GM12872 (cell line): ENCODE data around the gene CCDC33.

ENCODE experiments used
- TF ChIP-seq, protein P1 (sequence below): IDR thresholded peaks from 3 replicates; pipeline ENCODE4 v1.5.1; 2011; ENCODE audit warnings: low read depth, mild to moderate bottlenecking, low read length, moderate library complexity; ENCODE audit not compliant: insufficient read depth

CCDC33 gene

DNA sequence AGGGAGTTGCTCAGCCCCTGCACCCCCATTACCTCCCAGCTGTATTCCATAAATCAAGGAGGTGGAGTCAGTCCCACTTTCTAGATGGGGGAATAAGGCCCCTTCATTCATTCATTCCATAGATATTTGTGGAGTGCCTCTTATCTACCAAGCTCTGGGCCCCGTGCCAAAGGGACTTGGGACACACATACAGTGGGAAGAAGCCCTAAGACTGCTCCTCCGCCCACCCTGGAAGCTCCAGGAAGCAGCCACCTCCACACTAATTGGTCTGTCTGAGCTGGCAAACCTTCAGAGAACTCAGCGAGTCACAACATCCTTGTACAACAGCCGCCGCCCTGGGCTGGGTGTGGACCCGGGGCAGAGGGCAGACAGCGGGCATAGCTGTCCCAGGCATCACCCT is 40.0 kb upstream of the CCDC33 start:
- TF ChIP-seq, protein P1, sequence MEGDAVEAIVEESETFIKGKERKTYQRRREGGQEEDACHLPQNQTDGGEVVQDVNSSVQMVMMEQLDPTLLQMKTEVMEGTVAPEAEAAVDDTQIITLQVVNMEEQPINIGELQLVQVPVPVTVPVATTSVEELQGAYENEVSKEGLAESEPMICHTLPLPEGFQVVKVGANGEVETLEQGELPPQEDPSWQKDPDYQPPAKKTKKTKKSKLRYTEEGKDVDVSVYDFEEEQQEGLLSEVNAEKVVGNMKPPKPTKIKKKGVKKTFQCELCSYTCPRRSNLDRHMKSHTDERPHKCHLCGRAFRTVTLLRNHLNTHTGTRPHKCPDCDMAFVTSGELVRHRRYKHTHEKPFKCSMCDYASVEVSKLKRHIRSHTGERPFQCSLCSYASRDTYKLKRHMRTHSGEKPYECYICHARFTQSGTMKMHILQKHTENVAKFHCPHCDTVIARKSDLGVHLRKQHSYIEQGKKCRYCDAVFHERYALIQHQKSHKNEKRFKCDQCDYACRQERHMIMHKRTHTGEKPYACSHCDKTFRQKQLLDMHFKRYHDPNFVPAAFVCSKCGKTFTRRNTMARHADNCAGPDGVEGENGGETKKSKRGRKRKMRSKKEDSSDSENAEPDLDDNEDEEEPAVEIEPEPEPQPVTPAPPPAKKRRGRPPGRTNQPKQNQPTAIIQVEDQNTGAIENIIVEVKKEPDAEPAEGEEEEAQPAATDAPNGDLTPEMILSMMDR, result no peak

DNA sequence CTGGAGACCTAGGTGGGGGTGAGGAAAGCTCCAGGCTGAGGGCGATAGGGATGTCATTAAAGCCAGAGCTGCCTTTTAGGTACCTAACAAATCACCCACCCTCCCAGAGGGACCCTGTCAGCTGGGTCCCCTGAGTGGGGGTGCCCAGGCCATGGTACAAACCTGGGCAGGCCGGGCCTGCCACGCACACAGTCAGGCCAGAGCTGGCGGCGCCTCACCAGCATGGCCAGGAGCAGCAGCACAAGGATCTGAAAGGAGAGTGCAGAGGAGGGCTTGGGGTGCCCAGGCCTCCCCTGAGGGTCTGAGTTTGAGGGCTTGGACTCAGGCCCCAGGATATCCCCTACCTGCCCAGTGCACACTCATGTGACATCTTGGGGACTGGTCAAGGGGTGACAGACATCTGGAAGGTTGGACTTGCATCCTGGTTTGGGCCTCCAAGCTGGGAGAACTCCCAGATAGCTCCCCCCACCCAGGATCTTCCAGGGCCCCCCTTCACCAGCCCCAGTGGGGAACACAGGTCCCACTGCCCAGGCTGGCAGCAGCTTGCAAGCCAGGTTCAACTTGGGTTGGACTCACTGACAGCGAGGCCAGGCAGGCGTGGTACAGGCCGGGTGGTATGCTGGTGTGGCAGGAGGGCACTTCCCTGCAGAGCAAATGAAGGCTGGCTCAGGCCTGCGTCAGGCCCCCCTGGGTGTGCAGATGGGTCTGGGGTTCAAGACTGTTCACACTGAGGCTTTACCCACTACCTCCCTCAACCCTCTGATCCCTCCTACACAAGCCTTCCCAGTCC is 38.8 kb upstream of the CCDC33 start:
- TF ChIP-seq, protein P1, result no peak

DNA sequence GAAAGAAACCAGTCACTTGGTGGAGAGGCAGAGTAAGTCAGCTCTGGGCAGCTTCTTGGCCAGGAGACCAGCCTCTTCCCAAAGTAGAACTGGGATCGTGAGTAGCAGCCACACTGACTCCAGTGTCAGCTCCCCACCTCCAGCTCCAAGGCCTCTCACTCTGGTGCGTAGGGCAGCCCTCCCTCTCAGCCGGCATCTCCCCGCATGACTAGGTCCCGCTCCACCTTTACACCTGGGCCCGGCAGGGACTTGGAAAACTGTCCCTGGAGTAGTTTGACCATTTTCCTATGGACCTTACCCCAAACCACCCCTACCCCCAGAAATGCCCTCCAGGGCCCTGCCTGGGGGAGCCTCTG is 36.9 kb upstream of the CCDC33 start:
- TF ChIP-seq, protein P1, result no peak

DNA sequence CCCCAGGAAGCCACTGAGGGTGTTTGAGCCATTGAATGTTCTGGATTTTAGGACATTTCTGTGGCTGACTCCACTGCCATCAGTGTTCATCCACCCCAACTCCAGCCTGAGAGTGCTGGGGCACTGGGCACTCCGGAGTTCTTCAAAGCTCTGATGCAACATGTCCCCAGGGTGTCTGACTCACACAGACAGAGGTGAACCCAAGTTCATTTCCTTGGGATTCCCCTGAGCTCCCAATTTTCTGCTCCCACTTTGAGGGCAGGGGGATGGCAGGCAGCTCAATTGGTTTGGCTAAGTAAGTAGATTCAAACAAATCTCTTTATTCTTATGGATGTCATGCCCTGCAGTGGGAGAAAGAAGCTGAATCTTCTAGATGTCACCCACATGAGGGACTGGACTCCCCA is 35.7 kb upstream of the CCDC33 start:
- TF ChIP-seq, protein P1, result no peak

DNA sequence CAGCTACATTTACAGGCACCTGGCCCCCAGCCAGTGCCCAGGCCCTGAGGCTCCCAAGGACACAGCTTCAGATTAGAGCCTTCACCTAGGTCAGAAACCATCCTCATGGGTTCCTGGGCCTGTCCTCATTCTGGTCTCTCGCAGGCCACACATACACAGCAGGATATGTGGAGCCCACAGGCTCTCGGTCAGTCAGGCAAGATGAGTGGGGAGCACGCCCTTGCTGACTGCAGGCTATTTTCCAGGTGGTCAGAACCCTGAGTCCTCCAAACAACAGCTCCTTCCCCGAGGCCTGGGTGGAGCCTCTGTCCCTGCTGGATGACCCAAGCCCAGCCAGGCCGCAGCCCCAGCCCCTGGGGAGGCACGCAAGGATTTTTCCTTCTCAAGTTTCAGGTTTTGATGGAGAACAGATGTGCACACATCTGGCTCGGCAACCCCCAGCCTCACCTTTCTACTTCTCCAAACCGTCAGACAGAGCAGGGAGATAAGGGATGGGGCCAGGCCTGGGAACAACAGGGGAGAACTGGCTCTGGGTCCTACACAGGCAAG is 35.2 kb upstream of the CCDC33 start:
- TF ChIP-seq, protein P1, result no peak

DNA sequence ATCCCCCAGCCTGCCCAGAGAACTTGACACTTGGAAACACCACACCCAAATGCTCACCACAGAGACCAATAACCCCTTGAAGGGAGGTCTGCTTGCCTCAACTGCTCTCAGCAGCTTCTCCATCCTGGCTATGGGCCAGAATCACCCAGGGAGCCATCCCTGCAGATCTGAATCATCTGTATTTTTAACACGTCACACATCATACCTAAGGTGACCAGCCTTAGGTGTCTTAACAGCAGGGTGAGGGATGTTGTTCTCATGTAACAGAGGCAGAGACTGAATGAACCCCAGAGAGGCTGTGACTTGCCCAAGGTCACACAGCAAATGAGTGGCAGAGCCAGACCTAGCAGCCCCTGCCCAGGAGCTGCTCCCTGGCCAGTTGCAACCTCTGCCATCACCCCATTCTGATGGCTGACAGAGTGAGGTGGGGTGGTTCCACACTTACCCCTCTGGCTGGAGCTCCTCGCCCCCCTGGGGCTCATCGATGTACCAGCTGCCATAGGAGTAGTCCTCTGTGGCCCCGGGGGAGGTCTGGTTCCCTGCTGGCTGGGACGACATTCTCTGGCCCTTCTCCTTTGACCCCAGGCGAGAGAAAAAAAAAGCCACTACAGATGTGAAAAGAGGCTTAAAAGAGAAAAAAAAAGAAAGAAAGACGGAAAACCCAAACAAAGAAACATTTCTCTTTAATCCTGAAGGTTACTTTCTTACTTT is 34.3 kb upstream of the CCDC33 start:
- TF ChIP-seq, protein P1, result no peak
